Ramos (cell line): ENCODE data around the gene FGF8.
"Not testable (repeated sequence)": the region's sequence is repeated elsewhere in the genome, so short reads cannot be mapped to it uniquely, and the experiment has no call there.

Experiments used
- in situ Hi-C: fragments of 300-500 bp; cut with MboI; formaldehyde crosslinking; loops from one replicate; pipeline ENCODE4 v1.14.3; 2022; ENCODE audit warnings: low sequenced_read_pairs; ENCODE audit not compliant: unreplicated experiment

Gene FGF8

DNA sequence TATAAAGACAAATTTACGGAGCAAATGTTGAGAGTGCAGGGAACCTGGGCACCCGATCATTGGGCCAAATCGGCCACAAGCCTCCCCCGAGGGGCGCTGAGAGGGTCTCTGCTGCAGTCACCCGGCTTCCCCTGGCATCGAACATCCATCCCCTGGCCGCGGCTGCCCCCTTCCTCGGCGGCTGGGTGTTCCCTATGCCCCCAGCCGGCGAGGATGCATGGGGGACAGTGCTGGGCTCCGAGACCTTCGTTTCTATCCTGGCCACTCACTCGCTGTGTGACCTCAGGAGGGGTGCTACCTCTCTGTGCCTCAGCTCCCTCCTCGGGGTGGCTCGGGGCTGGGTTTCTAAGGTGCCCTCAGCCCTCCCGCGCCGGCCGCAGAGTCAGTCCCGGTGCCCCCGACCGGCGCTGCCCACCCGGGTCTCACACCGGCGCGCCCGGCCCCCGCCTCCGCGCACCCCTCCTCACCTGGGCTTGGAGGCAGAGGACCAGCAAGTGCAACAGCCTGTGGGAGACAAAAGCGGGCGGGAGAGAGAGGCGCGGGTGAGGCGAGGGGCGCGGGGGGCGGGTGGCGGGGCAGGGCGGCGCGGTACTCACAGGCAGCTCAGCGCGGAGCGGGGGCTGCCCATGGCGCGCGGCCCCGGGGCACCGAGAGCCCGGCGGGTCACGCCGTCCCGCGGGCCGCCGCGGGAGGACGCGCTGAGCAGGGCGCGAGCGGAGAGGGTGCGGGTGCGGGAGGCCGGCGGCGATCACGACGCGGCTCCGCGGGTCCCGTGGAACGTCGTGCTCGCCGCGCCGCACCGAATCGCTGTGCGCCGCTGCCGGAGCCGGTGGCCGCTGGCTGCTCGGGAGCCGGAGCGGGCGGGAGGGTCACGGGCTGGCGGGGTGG, at the start of gene FGF8:
FGF8 (minus strand) TSS at position 842 of the 888 bp plus-strand sequence; CDS start at position 628, 214 bp downstream.
- in situ Hi-C loops = no loop called here

- in situ Hi-C loops = loop anchor here (10.0 kb wide), 1 partner anchor 830 kb away; no protein-coding TSS in a partner anchor
Observed at GRCh38 chr10:101824736-101825135, 48.8 kb upstream of the FGF8 start.

DNA sequence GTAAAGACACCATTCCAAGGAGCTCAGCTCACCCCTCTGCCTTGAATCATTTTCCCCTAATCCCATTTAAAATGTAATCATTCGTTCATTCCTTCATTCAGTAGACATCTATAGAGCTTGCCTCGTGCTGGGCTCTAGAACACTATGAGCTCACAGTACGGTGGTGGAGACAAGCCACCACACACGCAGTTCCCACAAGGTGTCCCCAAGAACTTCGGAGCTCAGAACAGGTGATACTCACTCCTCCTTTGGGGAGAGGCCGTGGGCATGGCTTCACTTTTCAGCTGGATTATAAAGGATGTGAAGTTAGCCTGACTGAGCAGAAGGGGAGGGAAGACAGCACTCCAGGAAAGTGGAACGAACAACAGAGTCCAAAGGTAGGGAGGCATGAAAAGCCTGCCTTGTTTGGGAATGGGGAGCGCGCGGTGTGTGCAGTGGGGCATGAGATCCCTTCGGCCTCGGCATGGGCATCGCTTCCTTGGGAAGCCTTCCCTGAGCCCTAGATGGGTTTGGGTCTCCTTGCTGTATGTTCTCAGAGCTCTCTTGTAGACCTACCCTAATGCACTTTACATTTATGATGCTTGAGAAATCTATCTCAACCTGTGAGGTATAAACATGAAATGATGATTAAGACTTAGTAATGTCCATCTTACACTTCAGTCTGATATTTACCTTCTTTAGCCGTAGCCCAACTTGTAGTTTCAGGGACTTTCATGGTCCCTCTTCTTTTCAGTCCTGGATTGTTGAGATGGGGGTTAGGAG, 43.1 kb upstream of the FGF8 start:
- in situ Hi-C loops = no loop called here

DNA sequence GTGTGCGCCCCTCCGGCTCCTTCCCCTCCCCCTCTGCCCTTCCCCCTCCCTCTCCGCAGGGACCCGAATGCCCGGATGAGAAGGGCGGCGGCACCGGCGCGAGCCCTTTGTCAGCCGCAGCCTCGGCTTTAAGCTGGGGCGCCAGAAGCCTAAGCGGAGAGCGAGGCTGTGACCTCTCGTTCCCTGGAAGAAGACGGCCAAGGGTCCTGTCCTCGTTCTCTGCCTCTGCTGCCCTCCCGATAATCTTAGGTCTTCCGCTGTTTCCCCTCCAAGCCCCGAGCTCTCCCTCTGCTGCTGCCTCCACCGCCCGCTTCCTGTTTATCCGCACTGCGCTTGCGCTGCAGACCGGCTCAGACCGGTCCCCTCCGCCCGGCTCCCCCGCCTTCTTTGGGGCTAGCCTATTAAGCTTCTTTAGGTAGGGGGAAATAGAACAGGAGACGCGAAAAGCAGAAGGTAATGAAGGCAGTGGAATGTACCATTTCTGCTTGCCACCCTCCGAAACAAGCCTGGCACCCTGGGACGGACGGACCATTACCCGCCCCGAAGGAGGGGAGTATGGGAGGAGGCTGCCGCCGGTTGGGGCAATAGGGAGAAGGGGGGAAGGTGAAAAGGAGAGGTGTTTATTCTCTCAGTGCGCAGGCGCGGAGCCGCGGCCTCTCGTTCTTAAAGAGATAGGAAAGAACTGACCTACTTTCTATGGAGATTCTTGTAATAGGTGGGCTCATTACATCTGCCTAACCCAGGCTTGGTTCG, 42.4 kb upstream of the FGF8 start, which contains the start of gene OGA:
OGA (minus strand) TSS at position 326 of the 753 bp plus-strand sequence. CDS start 422 bp downstream, outside the sequence.
- in situ Hi-C loops = no loop called here

- in situ Hi-C loops = no loop called here
Observed at GRCh38 chr10:101817337-101818118, 41.6 kb upstream of the FGF8 start.

- in situ Hi-C loops = no loop called here
Observed at GRCh38 chr10:101816913-101817336, 41.0 kb upstream of the FGF8 start.

DNA sequence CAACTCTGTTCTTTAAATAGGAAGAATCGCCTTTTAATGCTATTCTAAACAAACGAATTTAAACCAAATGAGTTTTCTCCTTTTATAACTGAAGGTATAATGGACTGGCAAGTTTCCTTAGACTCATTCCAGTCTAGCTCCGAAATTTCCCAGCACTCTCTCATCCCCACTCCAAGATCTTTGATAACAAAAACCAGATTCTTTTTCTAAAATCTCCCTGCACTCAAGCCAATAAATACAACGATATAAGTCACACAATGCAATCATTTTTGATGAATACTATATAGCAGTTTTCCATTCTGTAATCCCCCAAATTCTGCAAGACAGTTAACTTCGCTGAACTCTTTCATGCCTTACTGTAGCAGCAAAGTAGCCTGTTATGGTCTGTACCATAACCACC, 40.5 kb upstream of the FGF8 start:
- in situ Hi-C loops = no loop called here

DNA sequence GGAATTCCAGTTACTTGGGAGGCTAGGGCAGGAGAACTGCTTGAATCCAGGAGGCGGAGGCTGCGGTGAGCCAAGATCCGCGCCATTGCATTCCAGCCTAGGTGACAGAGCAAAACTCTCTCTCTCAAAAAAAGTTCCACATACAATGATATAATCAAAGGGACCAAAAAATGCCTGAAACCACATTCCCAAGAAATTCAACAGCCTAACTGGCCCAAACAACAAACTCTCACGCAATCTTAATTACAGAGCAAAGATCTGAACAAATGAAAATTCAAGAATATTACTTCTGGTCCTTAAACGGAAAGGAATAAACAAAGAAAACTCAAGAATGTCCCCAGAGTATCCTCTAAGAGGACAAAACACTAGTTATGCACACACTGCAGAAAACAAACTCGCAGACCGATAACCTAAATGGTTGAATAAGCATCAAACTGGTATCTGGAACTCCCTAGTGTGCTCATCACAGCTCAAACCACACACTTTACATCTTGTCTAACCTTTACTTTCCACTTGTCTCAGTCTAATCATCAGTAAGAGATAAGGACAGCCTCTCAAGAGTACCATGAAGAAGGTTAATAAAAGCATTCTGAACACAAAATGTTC, 38.7 kb upstream of the FGF8 start:
- in situ Hi-C loops = no loop called here

DNA sequence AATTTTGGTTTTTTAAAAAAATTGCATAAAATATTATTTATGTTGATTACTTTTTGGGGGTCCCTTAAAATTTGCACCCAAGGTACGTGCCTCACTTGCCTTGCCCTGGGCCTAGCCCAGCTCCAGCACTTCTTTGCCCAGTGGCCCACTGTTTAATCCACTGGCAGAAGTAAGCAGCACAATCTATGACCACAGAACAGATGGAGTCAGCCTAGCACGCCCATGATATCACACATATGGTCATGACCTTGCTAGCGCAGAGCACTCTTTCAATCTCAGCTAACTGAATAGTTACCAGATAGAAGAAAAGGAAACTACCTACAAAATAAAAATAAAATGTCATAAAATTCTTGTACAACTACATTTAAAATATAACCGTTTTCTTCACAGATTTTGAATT, 36.7 kb upstream of the FGF8 start:
- in situ Hi-C loops = no loop called here

DNA sequence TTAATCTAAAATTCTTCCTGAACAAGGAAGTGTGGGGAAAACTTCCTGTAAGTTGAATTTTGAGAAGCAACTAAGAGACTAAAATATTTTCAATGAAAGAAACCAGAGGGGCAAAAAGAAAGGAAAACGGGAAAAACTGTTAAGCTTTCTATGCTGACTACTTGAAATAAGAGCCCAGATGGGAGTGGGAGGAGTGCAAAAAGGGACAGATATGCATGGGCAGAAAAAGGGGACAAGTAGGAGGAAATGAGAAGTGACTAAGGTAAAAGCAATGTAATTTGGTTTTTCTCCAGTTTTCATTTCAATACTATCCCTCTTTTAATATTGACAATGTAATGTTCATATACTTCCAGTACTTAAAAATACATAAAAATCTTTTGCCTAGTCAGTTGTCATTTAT, 31.2 kb upstream of the FGF8 start:
- in situ Hi-C loops = no loop called here

GRCh38 chr10:101803511-101803910, 27.6 kb upstream of the FGF8 start:
- in situ Hi-C loops = no loop called here

DNA sequence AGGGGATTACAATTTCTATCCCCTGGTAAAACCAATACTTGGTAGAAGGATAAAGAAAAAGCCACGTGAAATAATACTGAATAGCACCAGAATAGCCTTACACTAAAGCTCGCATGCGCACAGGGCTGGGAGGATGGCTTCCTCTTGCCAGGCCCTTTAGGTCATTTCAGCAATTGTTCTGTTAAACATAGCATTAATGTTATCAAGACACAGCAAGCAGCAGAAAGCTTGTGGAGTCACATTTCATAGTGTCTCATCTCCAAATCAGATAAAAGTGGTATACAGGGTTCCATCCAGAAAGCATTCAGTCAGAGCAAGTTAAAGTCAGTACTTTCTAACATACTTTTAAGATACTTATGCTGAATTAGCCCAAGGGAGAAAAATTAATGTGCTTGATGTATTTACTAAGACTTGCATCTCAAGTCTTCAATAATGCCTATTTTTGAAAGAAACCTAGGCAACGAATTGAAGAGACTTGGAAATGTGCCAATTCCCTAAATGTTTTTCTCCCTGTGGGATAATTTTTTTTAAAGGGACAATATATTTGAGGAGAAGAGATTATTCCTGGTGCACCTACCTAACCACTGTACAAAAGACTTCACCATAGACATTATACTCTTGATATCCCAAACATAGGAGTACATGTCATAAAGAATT, 21.6 kb upstream of the FGF8 start:
- in situ Hi-C loops = no loop called here

GRCh38 chr10:101793526-101793925, 17.6 kb upstream of the FGF8 start:
- in situ Hi-C loops = no loop called here

GRCh38 chr10:101789686-101790085, 13.8 kb upstream of the FGF8 start:
- in situ Hi-C loops = no loop called here

- in situ Hi-C loops = not testable (repeated sequence)
Observed at GRCh38 chr10:101789231-101789630, 13.3 kb upstream of the FGF8 start.

DNA sequence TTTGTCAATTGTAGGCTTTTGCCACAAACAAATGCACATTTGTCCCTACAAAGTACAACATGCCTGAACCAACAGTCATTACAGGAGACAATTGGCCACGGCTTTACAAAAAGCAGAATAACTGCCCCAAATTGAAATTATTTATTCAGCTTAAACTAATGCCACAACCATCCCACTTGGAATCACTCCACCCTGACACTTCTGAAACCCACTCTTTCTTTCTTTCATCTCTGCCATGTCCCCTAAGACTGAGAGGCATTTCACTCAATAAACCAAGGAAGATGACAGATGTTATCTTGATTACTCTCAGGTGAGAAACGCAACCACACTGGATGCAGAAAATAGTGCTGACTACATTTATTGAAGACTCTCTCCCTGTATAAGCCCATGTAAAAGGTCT, 9.9 kb upstream of the FGF8 start:
- in situ Hi-C loops = no loop called here

- in situ Hi-C loops = loop anchor here (5.0 kb wide), 1 partner anchor 177 kb away; no protein-coding TSS in a partner anchor
Observed at GRCh38 chr10:101784558-101784957, 8.6 kb upstream of the FGF8 start.

GRCh38 chr10:101783736-101784118, 7.8 kb upstream of the FGF8 start:
- in situ Hi-C loops = loop anchor here (5.0 kb wide), 1 partner anchor 176 kb away; no protein-coding TSS in a partner anchor
